Prostate gland (tissue), 2 donors: ENCODE measurements around the gene USP19.

ENCODE experiments used
- CTCF ChIP-seq, 4 experiments: fragments of 200-600 bp in 2 of 4; fragments of 450-650 bp in 2 of 4; sonication (generic) in 2 of 4; IDR thresholded peaks; 1 replicate in 3 of 4; 2 replicates in 1 of 4; pipeline ENCODE4 v1.5.1; 2016 to 2019; ENCODE audit warnings: antibody characterized with exemption in 4 of 4, mild to moderate bottlenecking in 2 of 4, moderate library complexity in 2 of 4
- POLR2A ChIP-seq: fragments of 450-650 bp; IDR thresholded peaks from one replicate; pipeline ENCODE4 v1.6.1; 2016; ENCODE audit warnings: antibody characterized with exemption, mild to moderate bottlenecking
- POLR2AphosphoS5 ChIP-seq: sonication (generic); formaldehyde crosslinking; IDR thresholded peaks from one replicate; pipeline ENCODE4 v1.6.1; 2017; ENCODE audit warnings: antibody characterized with exemption

- TF ChIP-seq CTCF (IDR thresholded peaks at IDR 0.05) (no peak), POLR2A (no peak), POLR2AphosphoS5 (no peak)
These were observed 8.4 kb downstream of the USP19 start for GRCh38 chr3:49112262-49112661.
